Measurements from ENCODE around the gene CRTC3. TPM values are rescaled to one million over a fixed set of nuclear protein-coding genes. Genes with fewer than 3 reads are reported as not detected.

CRTC3 gene
- polyA plus RNA-seq, 1 donor: 28.5 TPM

DNA sequence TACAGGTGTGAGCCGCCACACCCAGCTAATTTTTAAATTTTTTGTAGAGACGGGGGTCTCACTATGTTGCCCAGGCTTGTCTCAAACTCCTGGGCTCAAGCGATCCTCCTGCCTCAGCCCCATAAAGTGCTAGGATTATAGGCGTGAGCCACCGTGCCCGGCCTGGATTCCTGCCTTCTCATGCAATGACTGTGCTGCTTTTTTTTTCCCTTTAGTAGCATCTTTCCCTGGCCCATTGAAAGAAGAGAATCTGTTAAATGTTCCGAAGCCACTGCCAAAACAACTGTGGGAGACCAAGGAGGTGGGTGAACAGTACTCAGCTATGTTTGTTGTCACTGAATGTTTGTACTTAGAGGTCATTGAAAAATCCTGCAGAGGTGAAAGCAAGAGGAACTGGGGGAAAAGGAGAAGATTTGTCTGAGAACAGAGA is 88.0 kb downstream of the CRTC3 start:
- WGBS (ENCODE audit: insufficient coverage, low lambda C conversion rate): no CpG with 5 or more reads among the region's 7 CpGs

DNA sequence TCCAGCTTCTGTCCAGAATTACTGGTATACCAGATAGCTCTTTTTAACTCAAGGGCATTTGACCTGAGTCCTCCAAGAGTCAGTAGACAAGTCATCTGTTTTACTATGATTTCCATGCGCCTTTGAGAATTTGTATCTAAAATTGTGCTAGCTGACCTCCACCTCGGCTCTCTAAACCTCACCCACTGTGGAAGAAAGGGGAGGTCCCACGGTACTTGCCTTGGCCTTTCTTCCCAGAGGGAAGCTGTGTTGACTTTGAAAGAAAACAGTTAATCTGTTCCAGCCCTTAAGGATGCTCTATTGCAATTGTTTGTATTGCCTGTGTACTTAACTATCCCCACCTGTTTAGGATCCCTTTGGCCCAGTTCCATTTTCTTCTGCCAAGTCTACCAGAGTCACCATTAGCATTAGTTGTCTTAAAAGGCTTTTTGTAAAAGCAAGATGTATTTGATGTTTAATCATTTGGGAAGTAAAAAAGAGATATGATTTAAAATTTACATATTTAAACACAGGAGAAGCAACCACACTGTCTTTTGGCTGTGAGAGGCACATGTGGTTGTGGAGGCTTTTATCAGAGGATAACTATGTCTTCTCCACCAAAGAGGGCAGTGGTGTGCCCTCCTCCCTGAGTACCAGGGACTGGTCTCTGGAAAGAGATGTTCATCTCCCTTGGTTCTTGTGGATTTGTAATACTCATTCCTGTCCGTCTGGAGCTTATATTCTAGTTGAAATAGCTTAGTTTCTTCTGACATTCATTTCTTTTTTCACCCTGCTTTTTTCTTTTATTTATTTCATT is 88.8 kb downstream of the CRTC3 start:
- Histone ChIP-seq H3K9me3 (ENCODE audit: control insufficient read depth, low read depth, low read length) (no peaks in the 10 kb centered on the region), H3K27ac (ENCODE audit: low read length) (no peak overlapping the region), H3K4me3 (ENCODE audit: low read length) (no peak overlapping the region), H3K27me3 (ENCODE audit: control insufficient read depth, insufficient read depth, low read length) (no peaks in the 10 kb centered on the region), H3K36me3 (ENCODE audit: control insufficient read depth, insufficient read depth, low read length) (peaks cover 52% of the 10 kb centered on the region), H3K4me1 (ENCODE audit: control insufficient read depth, insufficient read depth, low read length) (no peaks in the 10 kb centered on the region)
- 100% methylated on average over 1 of the region's 4 CpGs for WGBS (ENCODE audit: insufficient coverage, low lambda C conversion rate)
- no peak for DNase-seq

More for the DNA sequence above, 88.0 kb downstream of the CRTC3 start:
- DNase-seq: no peak
- no peaks in the 10 kb centered on the region for H3K27me3 ChIP-seq (ENCODE audit: control insufficient read depth, insufficient read depth, low read length)
- no peaks in the 10 kb centered on the region for H3K4me1 ChIP-seq (ENCODE audit: control insufficient read depth, insufficient read depth, low read length)
- no peaks in the 10 kb centered on the region for H3K9me3 ChIP-seq (ENCODE audit: control insufficient read depth, low read depth, low read length)
- H3K36me3 ChIP-seq (ENCODE audit: control insufficient read depth, insufficient read depth, low read length): peaks cover 52% of the 10 kb centered on the region
- no peak overlapping the region for H3K4me3 ChIP-seq (ENCODE audit: low read length)
- no peak overlapping the region for H3K27ac ChIP-seq (ENCODE audit: low read length)

DNA sequence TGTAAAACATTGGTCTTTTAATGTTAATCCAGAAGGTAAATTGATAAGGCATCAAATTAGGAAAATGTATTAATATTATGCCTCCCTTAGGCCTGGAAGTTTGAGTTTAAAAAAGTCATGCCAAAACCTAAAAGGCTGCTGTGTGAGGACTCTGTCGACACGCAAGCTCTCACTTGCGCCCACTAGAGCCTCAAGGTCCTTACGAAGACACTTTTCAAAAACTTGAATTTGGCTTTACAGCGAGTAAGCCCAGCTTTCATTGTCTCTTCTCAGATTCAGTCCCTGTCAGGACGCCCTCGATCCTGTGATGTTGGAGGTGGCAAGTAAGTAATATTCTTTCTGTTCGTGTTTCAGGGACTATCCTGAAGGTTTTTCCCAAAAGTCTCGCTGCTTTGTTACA is 89.7 kb downstream of the CRTC3 start:
- Histone ChIP-seq H3K4me1 (ENCODE audit: control insufficient read depth, insufficient read depth, low read length) (peaks cover 2% of the 10 kb centered on the region), H3K36me3 (ENCODE audit: control insufficient read depth, insufficient read depth, low read length) (peaks cover 58% of the 10 kb centered on the region), H3K27me3 (ENCODE audit: control insufficient read depth, insufficient read depth, low read length) (no peaks in the 10 kb centered on the region), H3K27ac (ENCODE audit: low read length) (no peak overlapping the region), H3K4me3 (ENCODE audit: low read length) (no peak overlapping the region), H3K9me3 (ENCODE audit: control insufficient read depth, low read depth, low read length) (no peaks in the 10 kb centered on the region)
- 95% methylated on average over 4 of the region's 9 CpGs for WGBS (ENCODE audit: insufficient coverage, low lambda C conversion rate)
- DNase-seq: no peak

DNA sequence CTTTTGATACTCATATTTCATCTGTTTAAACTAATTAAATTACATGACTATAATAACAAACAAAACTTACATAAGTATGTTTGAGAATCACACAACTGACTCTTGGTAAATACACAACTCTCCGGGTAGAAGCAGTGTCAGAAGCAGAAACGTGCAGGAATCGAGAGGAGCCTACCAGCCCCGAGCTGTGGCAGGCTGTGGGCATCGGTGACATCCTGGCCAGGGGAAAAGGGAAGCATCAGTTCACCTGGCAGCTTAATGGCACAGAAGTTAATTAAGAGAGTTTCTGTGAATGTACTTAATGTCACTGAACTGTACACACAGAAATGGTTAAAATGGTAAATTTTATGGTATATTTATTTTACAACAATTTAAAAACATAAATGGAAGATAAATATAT is 90.2 kb downstream of the CRTC3 start:
- Histone ChIP-seq H3K4me3 (ENCODE audit: low read length) (no peak overlapping the region), H3K9me3 (ENCODE audit: control insufficient read depth, low read depth, low read length) (no peaks in the 10 kb centered on the region), H3K27ac (ENCODE audit: low read length) (no peak overlapping the region), H3K27me3 (ENCODE audit: control insufficient read depth, insufficient read depth, low read length) (no peaks in the 10 kb centered on the region), H3K36me3 (ENCODE audit: control insufficient read depth, insufficient read depth, low read length) (peaks cover 62% of the 10 kb centered on the region), H3K4me1 (ENCODE audit: control insufficient read depth, insufficient read depth, low read length) (peaks cover 4% of the 10 kb centered on the region)
- WGBS (ENCODE audit: insufficient coverage, low lambda C conversion rate): 83% methylated on average over 1 of the region's 5 CpGs
- DNase-seq: no peak

DNA sequence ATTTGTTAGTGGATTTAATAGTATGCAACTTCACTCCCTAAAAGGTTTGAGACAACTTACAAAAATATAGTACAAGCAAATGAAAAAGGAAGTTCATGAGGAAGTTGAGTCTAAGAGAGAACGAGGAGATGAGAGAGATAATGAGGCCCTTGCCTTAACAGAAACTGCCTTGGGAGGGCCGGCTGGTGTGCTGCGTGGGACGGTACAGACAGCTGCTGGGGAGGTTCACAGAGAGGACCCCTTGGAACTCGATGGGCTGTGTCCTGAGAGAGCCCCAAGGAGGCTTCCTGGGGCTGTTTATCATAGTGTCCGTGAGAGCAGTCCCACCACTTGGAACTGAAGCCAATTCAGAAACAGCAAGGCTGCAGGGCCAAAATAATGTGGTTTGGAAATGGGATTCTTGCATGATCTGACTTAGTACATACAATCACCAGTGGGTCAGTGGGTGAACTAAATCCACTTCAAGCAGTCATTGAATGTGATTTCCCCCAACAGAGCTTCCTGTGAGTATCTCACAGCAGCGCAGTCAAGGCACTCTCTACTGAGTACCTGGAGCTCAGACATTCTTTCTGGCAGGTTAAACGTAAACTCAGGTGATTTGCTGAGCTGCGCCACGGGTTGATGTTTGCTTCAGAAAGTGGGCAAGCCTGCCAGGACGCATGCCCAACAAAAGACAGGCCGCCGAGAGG is 90.8 kb downstream of the CRTC3 start:
- no peak for DNase-seq
- H3K27ac ChIP-seq (ENCODE audit: low read length): no peak overlapping the region
- H3K27me3 ChIP-seq (ENCODE audit: control insufficient read depth, insufficient read depth, low read length): no peaks in the 10 kb centered on the region
- 100% methylated on average over 1 of the region's 13 CpGs for WGBS (ENCODE audit: insufficient coverage, low lambda C conversion rate)
- no peak overlapping the region for H3K4me3 ChIP-seq (ENCODE audit: low read length)
- H3K4me1 ChIP-seq (ENCODE audit: control insufficient read depth, insufficient read depth, low read length): peaks cover 4% of the 10 kb centered on the region
- peaks cover 62% of the 10 kb centered on the region for H3K36me3 ChIP-seq (ENCODE audit: control insufficient read depth, insufficient read depth, low read length)
- H3K9me3 ChIP-seq (ENCODE audit: control insufficient read depth, low read depth, low read length): no peaks in the 10 kb centered on the region

DNA sequence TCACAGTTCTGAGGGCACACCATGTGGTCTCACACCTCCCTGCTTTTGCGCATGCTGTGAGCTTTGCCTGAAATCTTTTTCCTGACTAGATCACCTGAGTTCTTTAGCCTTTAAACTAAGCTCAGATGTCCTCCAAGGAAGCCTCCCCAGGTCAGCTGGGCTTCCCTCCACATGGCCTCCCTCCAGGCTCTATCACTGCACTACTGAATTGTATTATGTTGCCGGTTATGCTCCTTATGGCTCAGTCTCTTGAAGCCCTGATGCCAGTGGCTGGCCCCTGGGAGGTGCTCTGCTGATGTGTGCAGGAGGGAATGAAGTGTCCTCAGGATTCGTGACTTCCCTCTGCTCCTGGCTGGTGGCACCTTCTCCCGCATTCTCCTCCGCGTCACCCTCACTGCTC is 94.1 kb downstream of the CRTC3 start:
- no peak overlapping the region for H3K4me3 ChIP-seq (ENCODE audit: low read length)
- 87% methylated on average over 3 of the region's 6 CpGs for WGBS (ENCODE audit: insufficient coverage, low lambda C conversion rate)
- no peaks in the 10 kb centered on the region for H3K27me3 ChIP-seq (ENCODE audit: control insufficient read depth, insufficient read depth, low read length)
- no peaks in the 10 kb centered on the region for H3K9me3 ChIP-seq (ENCODE audit: control insufficient read depth, low read depth, low read length)
- peaks cover 65% of the 10 kb centered on the region for H3K36me3 ChIP-seq (ENCODE audit: control insufficient read depth, insufficient read depth, low read length)
- H3K27ac ChIP-seq (ENCODE audit: low read length): no peak overlapping the region
- no peak for DNase-seq
- peaks cover 4% of the 10 kb centered on the region for H3K4me1 ChIP-seq (ENCODE audit: control insufficient read depth, insufficient read depth, low read length)

DNA sequence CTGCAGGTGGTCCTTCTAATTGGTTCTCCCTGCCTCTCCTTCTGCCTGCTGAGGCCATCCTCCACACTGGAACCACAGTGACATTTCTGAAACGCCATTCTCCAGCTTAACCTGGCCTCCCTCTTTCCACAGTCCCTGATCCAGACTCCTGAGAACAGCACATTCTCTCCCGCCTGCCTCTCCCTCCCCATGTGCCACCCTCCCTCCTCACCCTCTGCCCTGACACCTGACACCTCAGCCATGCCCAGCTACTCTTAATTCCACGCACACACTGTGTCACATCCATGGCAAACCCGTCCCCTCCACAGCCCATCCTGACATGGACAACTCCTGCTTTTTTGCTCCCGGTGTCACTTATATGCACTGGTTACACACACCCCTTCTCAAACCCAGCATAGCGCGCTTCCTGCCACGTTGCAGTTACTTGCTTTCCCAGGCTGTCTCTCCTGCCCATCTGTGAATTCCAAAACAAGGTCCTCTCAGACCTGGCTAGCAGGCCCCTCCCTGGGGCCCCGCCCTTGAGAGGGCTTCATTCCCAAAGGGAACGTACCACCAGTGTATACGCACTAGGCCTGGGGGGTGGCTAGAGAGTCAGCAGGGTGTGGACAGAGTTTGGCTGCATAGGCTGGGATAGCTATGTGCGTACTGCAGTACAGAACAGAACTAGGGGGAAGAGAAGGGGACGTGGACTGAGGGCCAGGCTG is 94.7 kb downstream of the CRTC3 start:
- peak in 1 of 2 donors; percentile 13 for DNase-seq
- Histone ChIP-seq H3K4me3 (ENCODE audit: low read length) (no peak overlapping the region), H3K36me3 (ENCODE audit: control insufficient read depth, insufficient read depth, low read length) (peaks cover 67% of the 10 kb centered on the region), H3K4me1 (ENCODE audit: control insufficient read depth, insufficient read depth, low read length) (peaks cover 4% of the 10 kb centered on the region), H3K9me3 (ENCODE audit: control insufficient read depth, low read depth, low read length) (no peaks in the 10 kb centered on the region), H3K27me3 (ENCODE audit: control insufficient read depth, insufficient read depth, low read length) (no peaks in the 10 kb centered on the region), H3K27ac (ENCODE audit: low read length) (no peak overlapping the region)
- 84% methylated on average over 5 of the region's 13 CpGs for WGBS (ENCODE audit: insufficient coverage, low lambda C conversion rate)

DNA sequence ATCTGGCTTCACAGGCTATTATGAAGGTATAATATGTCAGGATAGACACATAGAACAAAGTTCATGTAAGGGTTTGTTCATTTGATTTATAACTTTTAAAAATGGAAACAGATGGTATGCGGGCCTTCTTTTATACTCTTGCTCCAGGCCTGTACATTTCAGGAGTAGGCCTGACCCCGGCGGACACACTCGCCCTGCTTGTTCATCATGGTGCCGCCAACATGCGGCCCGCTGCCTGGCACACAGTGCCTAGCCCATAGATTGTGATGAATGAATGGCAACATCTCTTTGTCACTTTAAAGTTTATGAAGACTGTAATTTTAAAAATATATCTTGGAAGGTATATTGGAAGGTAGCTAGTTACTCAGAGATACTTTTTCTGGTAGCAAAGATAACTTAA is 95.3 kb downstream of the CRTC3 start:
- Histone ChIP-seq H3K4me1 (ENCODE audit: control insufficient read depth, insufficient read depth, low read length) (peaks cover 4% of the 10 kb centered on the region), H3K27me3 (ENCODE audit: control insufficient read depth, insufficient read depth, low read length) (no peaks in the 10 kb centered on the region), H3K36me3 (ENCODE audit: control insufficient read depth, insufficient read depth, low read length) (peaks cover 68% of the 10 kb centered on the region), H3K4me3 (ENCODE audit: low read length) (no peak overlapping the region), H3K9me3 (ENCODE audit: control insufficient read depth, low read depth, low read length) (no peaks in the 10 kb centered on the region), H3K27ac (ENCODE audit: low read length) (no peak overlapping the region)
- no CpG with 5 or more reads among the region's 7 CpGs for WGBS (ENCODE audit: insufficient coverage, low lambda C conversion rate)
- DNase-seq: no peak

DNA sequence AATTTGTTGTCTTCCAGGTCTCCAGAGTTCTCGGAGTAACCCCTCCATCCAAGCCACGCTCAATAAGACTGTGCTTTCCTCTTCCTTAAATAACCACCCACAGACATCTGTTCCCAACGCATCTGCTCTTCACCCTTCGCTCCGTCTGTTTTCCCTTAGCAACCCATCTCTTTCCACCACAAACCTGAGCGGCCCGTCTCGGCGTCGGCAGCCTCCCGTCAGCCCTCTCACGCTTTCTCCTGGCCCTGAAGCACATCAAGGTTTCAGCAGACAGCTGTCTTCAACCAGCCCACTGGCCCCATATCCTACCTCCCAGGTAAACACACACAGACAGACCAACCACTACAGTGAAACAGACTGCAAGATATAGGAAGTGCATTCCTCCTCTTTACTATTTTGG is 99.5 kb downstream of the CRTC3 start:
- peaks cover 71% of the 10 kb centered on the region for H3K36me3 ChIP-seq (ENCODE audit: control insufficient read depth, insufficient read depth, low read length)
- H3K4me3 ChIP-seq (ENCODE audit: low read length): no peak overlapping the region
- H3K27ac ChIP-seq (ENCODE audit: low read length): no peak overlapping the region
- WGBS (ENCODE audit: insufficient coverage, low lambda C conversion rate): 93% methylated on average over 3 of the region's 12 CpGs
- no peaks in the 10 kb centered on the region for H3K9me3 ChIP-seq (ENCODE audit: control insufficient read depth, low read depth, low read length)
- no peak for DNase-seq
- peaks cover 4% of the 10 kb centered on the region for H3K4me1 ChIP-seq (ENCODE audit: control insufficient read depth, insufficient read depth, low read length)
- H3K27me3 ChIP-seq (ENCODE audit: control insufficient read depth, insufficient read depth, low read length): no peaks in the 10 kb centered on the region

DNA sequence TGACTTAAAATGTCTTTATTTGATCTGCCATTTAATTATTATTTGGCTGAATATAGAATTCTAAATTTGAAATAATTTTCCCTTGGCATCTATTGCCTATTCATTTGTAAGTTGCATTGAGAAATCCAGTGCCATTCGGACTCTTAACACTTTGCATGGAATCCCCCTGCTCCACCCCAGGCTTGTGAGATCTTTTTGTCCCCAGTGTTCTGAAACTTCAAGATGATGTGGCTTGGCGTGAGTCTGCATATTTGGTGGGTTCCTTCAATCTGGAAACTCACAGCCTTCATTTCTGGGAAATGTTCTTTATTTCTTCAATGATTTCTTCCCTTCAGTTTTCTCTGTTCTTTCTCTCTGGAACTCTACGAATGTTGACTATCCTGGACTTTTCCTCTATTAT is 103.6 kb downstream of the CRTC3 start:
- H3K27ac ChIP-seq (ENCODE audit: low read length): no peak overlapping the region
- H3K36me3 ChIP-seq (ENCODE audit: control insufficient read depth, insufficient read depth, low read length): peaks cover 54% of the 10 kb centered on the region
- 96% methylated on average over 3 of the region's 3 CpGs for WGBS (ENCODE audit: insufficient coverage, low lambda C conversion rate)

More for the DNA sequence above, 103.6 kb downstream of the CRTC3 start:
- Histone ChIP-seq H3K4me1 (ENCODE audit: control insufficient read depth, insufficient read depth, low read length) (no peaks in the 10 kb centered on the region), H3K27me3 (ENCODE audit: control insufficient read depth, insufficient read depth, low read length) (no peaks in the 10 kb centered on the region), H3K4me3 (ENCODE audit: low read length) (no peak overlapping the region), H3K9me3 (ENCODE audit: control insufficient read depth, low read depth, low read length) (peaks cover 2% of the 10 kb centered on the region)
- DNase-seq: no peak

All from large intestine (tissue), 3 donors.